Caco-2 (cell line): ENCODE data around the gene ZNF346. TPM values are rescaled to one million over a fixed set of nuclear protein-coding genes. Genes with fewer than 3 reads are reported as not detected.

Source experiments
- BruUV-seq: library from RNA; stranded (reverse); fragments of 400-500 nt; replicated peaks from 2 replicates; lab custom pipeline; 2021; lab: Mats Ljungman, UMichigan
- CTCF ChIA-PET: fragments of 300-600 bp; sonication (Branson Sonifier 250); formaldehyde crosslinking; loops from one replicate; lab custom pipeline; 2022; ENCODE audit warnings: antibody characterized with exemption; lab: Charles Lee
- POLR2A ChIA-PET: fragments of 300-600 bp; sonication (Branson Sonifier 250); formaldehyde crosslinking; loops from one replicate; lab custom pipeline; 2022; ENCODE audit warnings: antibody characterized with exemption; lab: Charles Lee
- DNase-seq, 2 experiments: peaks; one replicate each; pipeline versions ENCODE4 v3.0.0 to v3.0.0-alpha.2; 2020 to 2022
- H3K27me3 ChIP-seq: replicated peaks from 2 replicates; pipeline ENCODE4 v1.6.0; 2011; ENCODE audit warnings: low read length; ENCODE audit not compliant: control insufficient read depth, insufficient read depth
- H3K36me3 ChIP-seq: 2 replicates; pipeline ENCODE4 v1.5.1; 2011; ENCODE audit warnings: low read length; ENCODE audit not compliant: control insufficient read depth, insufficient read depth
- H3K4me1 ChIP-seq: fragments of 250-450 bp; sonication (Bioruptor Pico); 2 replicates; pipeline ENCODE4 v1.5.1; 2020; ENCODE audit warnings: mild to moderate bottlenecking
- H3K4me3 ChIP-seq: 2 replicates; pipeline ENCODE4 v1.5.1; 2011; ENCODE audit warnings: low read depth, mild to moderate bottlenecking, control low read depth, low read length
- H3K9me3 ChIP-seq: fragments of 250-450 bp; sonication (Bioruptor Pico); 2 replicates; pipeline ENCODE4 v1.5.1; 2020; ENCODE audit warnings: mild to moderate bottlenecking, moderate library complexity
- H3K27ac Mint-ChIP-seq: one replicate; pipeline ENCODE4 v1.8.0; 2022; ENCODE audit warnings: mixed read lengths; ENCODE audit not compliant: unreplicated experiment
- H3K27me3 Mint-ChIP-seq: one replicate; pipeline ENCODE4 v1.8.0; 2022; ENCODE audit warnings: mixed read lengths; ENCODE audit not compliant: insufficient read depth, unreplicated experiment
- H3K36me3 Mint-ChIP-seq: one replicate; pipeline ENCODE4 v1.8.0; 2022; ENCODE audit warnings: mild to moderate bottlenecking, mixed read lengths; ENCODE audit not compliant: insufficient read depth, unreplicated experiment
- H3K4me1 Mint-ChIP-seq: one replicate; pipeline ENCODE4 v1.8.0; 2022; ENCODE audit warnings: low read depth, mixed read lengths; ENCODE audit not compliant: unreplicated experiment
- H3K4me3 Mint-ChIP-seq: one replicate; pipeline ENCODE4 v1.8.0; 2022; ENCODE audit warnings: mild to moderate bottlenecking, moderate library complexity, mixed read lengths; ENCODE audit not compliant: unreplicated experiment
- H3K9me3 Mint-ChIP-seq: one replicate; pipeline ENCODE4 v1.8.0; 2022; ENCODE audit warnings: mixed read lengths; ENCODE audit not compliant: unreplicated experiment
- CTCF ChIP-seq, 2 experiments: fragments of 200-600 bp in 1 of 2; IDR thresholded peaks; 1 replicate in 1 of 2; 2 replicates in 1 of 2; pipeline versions ENCODE4 v1.5.1 to v1.8.0; 2011 to 2022; ENCODE audit warnings: antibody characterized with exemption in 1 of 2, control low read depth in 1 of 2, inconsistent platforms in 1 of 2, low read depth in 1 of 2, low read length in 1 of 2, mild to moderate bottlenecking in 1 of 2, moderate library complexity in 1 of 2; ENCODE audit not compliant: insufficient read depth in 1 of 2, severe bottlenecking in 1 of 2, unreplicated experiment in 1 of 2
- intact Hi-C: fragments of 100-400 bp; cut with micrococcal nuclease; formaldehyde crosslinking; loops from one replicate; pipeline ENCODE4 v1.10.0; 2022; ENCODE audit not compliant: unreplicated experiment
- total RNA-seq: library from RNA; stranded (reverse); gene quantifications from 2 replicates; pipeline ENCODE4 v1.2.3, GENCODE V29; 2022

The ZNF346 gene
- total RNA-seq, 1 experiment from 2014 or later: 24.2 TPM

GRCh38 chr5:177008716-177009115, 13.8 kb upstream of the ZNF346 start:
- Histone ChIP-seq H3K9me3 (no peaks in the 10 kb centered on the region), H3K4me3 (no peak overlapping the region), H3K4me1 (peaks cover 5% of the 10 kb centered on the region; the same call in 1 of the 2 replicates), H3K36me3 (no peaks in the 10 kb centered on the region), H3K27me3 (no peaks in the 10 kb centered on the region)
- no TSS peak for BruUV-seq
- intact Hi-C loops: no loop called here
- H3K27ac Mint-ChIP-seq: no peak overlapping the region
- no peak overlapping the region for H3K4me3 Mint-ChIP-seq
- ChIA-PET POLR2A (no interaction called here), CTCF (interaction anchor here (0.8 kb wide), 1 partner anchor 78 kb away, joined by 3 read pairs; no protein-coding TSS in a partner anchor)
- peaks cover 5% of the 10 kb centered on the region for H3K4me1 Mint-ChIP-seq
- no peak for TF ChIP-seq CTCF (IDR thresholded peaks at IDR 0.05; ENCODE audit: insufficient read depth in 1 of 2, low read depth in 1 of 2, low read length in 1 of 2, severe bottlenecking in 1 of 2, unreplicated experiment in 1 of 2)
- no peaks in the 10 kb centered on the region for H3K27me3 Mint-ChIP-seq
- H3K36me3 Mint-ChIP-seq: peaks cover 21% of the 10 kb centered on the region
- DNase-seq: no peak
- H3K9me3 Mint-ChIP-seq: no peaks in the 10 kb centered on the region

- Histone ChIP-seq H3K27me3 (no peaks in the 10 kb centered on the region), H3K9me3 (no peaks in the 10 kb centered on the region), H3K36me3 (no peaks in the 10 kb centered on the region), H3K4me1 (peaks cover 3% of the 10 kb centered on the region; the same call in 1 of the 2 replicates), H3K4me3 (no peak overlapping the region)
- ChIA-PET CTCF (no interaction called here), POLR2A (no interaction called here)
- Mint-ChIP-seq H3K9me3 (no peaks in the 10 kb centered on the region), H3K27me3 (no peaks in the 10 kb centered on the region), H3K4me1 (peaks cover 5% of the 10 kb centered on the region), H3K4me3 (no peak overlapping the region), H3K36me3 (peaks cover 21% of the 10 kb centered on the region), H3K27ac (no peak overlapping the region)
- intact Hi-C loops: no loop called here
- TF ChIP-seq CTCF (IDR thresholded peaks at IDR 0.05; ENCODE audit: insufficient read depth in 1 of 2, low read depth in 1 of 2, low read length in 1 of 2, severe bottlenecking in 1 of 2, unreplicated experiment in 1 of 2): no peak
- no peak for DNase-seq
- BruUV-seq: no TSS peak
Observed at GRCh38 chr5:177010153-177010552, 12.3 kb upstream of the ZNF346 start.

GRCh38 chr5:177015156-177015555, 7.3 kb upstream of the ZNF346 start:
- TF ChIP-seq CTCF (IDR thresholded peaks at IDR 0.05; ENCODE audit: insufficient read depth in 1 of 2, low read depth in 1 of 2, low read length in 1 of 2, severe bottlenecking in 1 of 2, unreplicated experiment in 1 of 2): no peak
- Mint-ChIP-seq H3K36me3 (no peaks in the 10 kb centered on the region), H3K9me3 (no peaks in the 10 kb centered on the region), H3K4me3 (no peak overlapping the region), H3K4me1 (no peaks in the 10 kb centered on the region), H3K27me3 (no peaks in the 10 kb centered on the region), H3K27ac (no peak overlapping the region)
- POLR2A ChIA-PET: no interaction called here
- intact Hi-C loops: no loop called here
- no peak for DNase-seq
- no TSS peak for BruUV-seq
- H3K9me3 ChIP-seq: no peaks in the 10 kb centered on the region
- no peak overlapping the region for H3K4me3 ChIP-seq
- no peaks in the 10 kb centered on the region for H3K27me3 ChIP-seq
- H3K4me1 ChIP-seq: no peaks in the 10 kb centered on the region
- H3K36me3 ChIP-seq: no peaks in the 10 kb centered on the region
- CTCF ChIA-PET: no interaction called here
